Activated T-cell treated with anti-CD3 and anti-CD28 coated beads, Interleukin-2, amount 50 U/mL, for 48 hours (primary cell): ENCODE data around the gene MS4A2.
"Not testable (repeated sequence)": the region's sequence is repeated elsewhere in the genome, so short reads cannot be mapped to it uniquely, and the experiment has no call there.

Experiments
- DNase-seq, 2 experiments: peaks; one replicate each; pipeline ENCODE4 v3.0.0-alpha.2; 2020

MS4A2 gene

GRCh38 chr11:60088364-60088763 lies at the start of gene MS4A2:
Gene MS4A2, plus strand, starts transcription at chr11:60088664. Its CDS starts 102 bp downstream, at chr11:60088766.
- DNase-seq: no peak

GRCh38 chr11:60040109-60040508 lies 48.4 kb upstream of the MS4A2 start, which contains the start of gene OOSP2:
Gene OOSP2, plus strand, starts transcription at chr11:60040409. Its CDS starts 51 bp downstream, at chr11:60040460.
- no peak for DNase-seq

GRCh38 chr11:60050422-60050821 lies 38.0 kb upstream of the MS4A2 start:
- DNase-seq: not testable (repeated sequence)

- not testable (repeated sequence) for DNase-seq
Measured at GRCh38 chr11:60050839-60051238, 37.6 kb upstream of the MS4A2 start.

- no peak for DNase-seq
Measured at GRCh38 chr11:60056349-60056969, 32.0 kb upstream of the MS4A2 start, which contains the start of gene MS4A3. Gene MS4A3, plus strand, starts transcription at chr11:60056665. Its CDS starts 4,496 bp downstream, at chr11:60061161.

- DNase-seq: no peak
Measured at GRCh38 chr11:60059052-60059451, 29.4 kb upstream of the MS4A2 start.

GRCh38 chr11:60059521-60060240 lies 28.8 kb upstream of the MS4A2 start:
- no peak for DNase-seq

- no peak for DNase-seq
Measured at GRCh38 chr11:60064111-60064510, 24.4 kb upstream of the MS4A2 start.

GRCh38 chr11:60065801-60066200 lies 22.7 kb upstream of the MS4A2 start:
- DNase-seq: no peak

GRCh38 chr11:60069450-60069849 lies 19.0 kb upstream of the MS4A2 start:
- no peak for DNase-seq

GRCh38 chr11:60071644-60072043 lies 16.8 kb upstream of the MS4A2 start:
- DNase-seq: not testable (repeated sequence)

- DNase-seq: no peak
Measured at GRCh38 chr11:60077216-60077817, 11.1 kb upstream of the MS4A2 start.

GRCh38 chr11:60077981-60078380 lies 10.5 kb upstream of the MS4A2 start:
- no peak for DNase-seq

- no peak for DNase-seq
Measured at GRCh38 chr11:60078745-60079144, 9.7 kb upstream of the MS4A2 start.

GRCh38 chr11:60080535-60080934 lies 7.9 kb upstream of the MS4A2 start:
- no peak for DNase-seq

- no peak for DNase-seq
Measured at GRCh38 chr11:60084631-60085273, 3.7 kb upstream of the MS4A2 start.

GRCh38 chr11:60085909-60086308 lies 2.6 kb upstream of the MS4A2 start:
- DNase-seq: no peak

- no peak for DNase-seq
Measured at GRCh38 chr11:60087239-60087638, 1.2 kb upstream of the MS4A2 start.

GRCh38 chr11:60095477-60096120 lies 7.1 kb downstream of the MS4A2 start:
- no peak for DNase-seq

- DNase-seq: no peak
Measured at GRCh38 chr11:60097189-60097588, 8.7 kb downstream of the MS4A2 start.

- DNase-seq: no peak
Measured at GRCh38 chr11:60098508-60098907, 10.0 kb downstream of the MS4A2 start.

- no peak for DNase-seq
Measured at GRCh38 chr11:60100516-60100915, 12.1 kb downstream of the MS4A2 start.

GRCh38 chr11:60101368-60101767 lies 12.9 kb downstream of the MS4A2 start:
- DNase-seq: not testable (repeated sequence)
